B cell (primary cell): ENCODE data around the gene PTPN6. TPM values are rescaled to one million over a fixed set of nuclear protein-coding genes. Genes with fewer than 3 reads are reported as not detected.
A peak's percentile ranks its signal among the peaks of the same experiment; 100 is the strongest.
"Not testable (repeated sequence)": the region's sequence is repeated elsewhere in the genome, so short reads cannot be mapped to it uniquely, and the experiment has no call there.

Experiments used
- ATAC-seq: fragments of 200-7000 bp; cut with Tn5 transposase; one replicate; pipeline ENCODE4 v1.10.0; 2021; ENCODE audit warnings: low read depth, mild to moderate bottlenecking, moderate number of reproducible peaks, moderate library complexity
- CTCF ChIA-PET: fragments of 350-600 bp; sonication (Branson Sonifier 250); formaldehyde crosslinking; loops from one replicate; lab custom pipeline; 2021; ENCODE audit warnings: antibody characterized with exemption, inconsistent platforms; lab: Charles Lee
- POLR2A ChIA-PET: fragments of 350-600 bp; sonication (Branson Sonifier 250); formaldehyde crosslinking; loops from one replicate; lab custom pipeline; 2021; ENCODE audit warnings: antibody characterized with exemption; lab: Charles Lee
- DNase-seq: peaks from one replicate; pipeline ENCODE4 v3.0.0; 2013
- H2AFZ ChIP-seq: 2 replicates; pipeline ENCODE4 v1.6.1; 2012; ENCODE audit warnings: mild to moderate bottlenecking, low read depth, low read length; ENCODE audit not compliant: insufficient read depth, poor library complexity, severe bottlenecking
- H3K27ac ChIP-seq, 2 donors: 1 replicate in 1 of 2; 2 replicates in 1 of 2; pipeline ENCODE4 v1.5.1; 2012 to 2013; ENCODE audit warnings: low read length in 2 of 2, mild to moderate bottlenecking in 2 of 2, moderate library complexity in 1 of 2
- H3K27me3 ChIP-seq, 4 experiments: fragments of 200-600 bp in 1 of 4; sonication (generic) in 1 of 4; replicated peaks in 1 of 4; 1 replicate in 2 of 4; 2 replicates in 2 of 4; pipeline versions ENCODE4 v1.6.1 to v1.7.0; 2013 to 2016; ENCODE audit warnings: low read length in 3 of 4, mild to moderate bottlenecking in 2 of 4, mixed read lengths in 1 of 4, moderate library complexity in 1 of 4; ENCODE audit not compliant: insufficient read depth in 4 of 4, control insufficient read depth in 3 of 4; ENCODE audit errors: control extremely low read depth in 1 of 4
- H3K36me3 ChIP-seq, 2 experiments: replicated peaks in 1 of 2; 1 replicate in 1 of 2; 2 replicates in 1 of 2; pipeline versions ENCODE4 v1.6.1 to v1.7.1; 2013; ENCODE audit warnings: low read length in 1 of 2; ENCODE audit not compliant: insufficient read depth in 2 of 2, control insufficient read depth in 1 of 2; ENCODE audit errors: control extremely low read depth in 1 of 2, extremely low read depth in 1 of 2
- H3K4me1 ChIP-seq, 2 donors: fragments of 200-600 bp in 1 of 2; sonication (generic) in 1 of 2; 1 replicate in 1 of 2; 2 replicates in 1 of 2; pipeline versions ENCODE4 v1.5.1 to v1.6.1; 2013 to 2017; ENCODE audit warnings: low read length in 2 of 2; ENCODE audit not compliant: control insufficient read depth in 2 of 2, insufficient read depth in 2 of 2
- H3K4me2 ChIP-seq: replicated peaks from 2 replicates; pipeline ENCODE3; 2012; ENCODE audit warnings: mild to moderate bottlenecking, low read depth, low read length; ENCODE audit not compliant: poor library complexity, severe bottlenecking
- H3K4me3 ChIP-seq, 5 experiments: fragments of 200-600 bp in 1 of 5; sonication (generic) in 1 of 5; 1 replicate in 3 of 5; 2 replicates in 2 of 5; pipeline versions ENCODE4 v1.5.1 to v1.7.0; 2011 to 2016; ENCODE audit warnings: low read length in 4 of 5, mild to moderate bottlenecking in 4 of 5, low read depth in 2 of 5, control low read depth in 1 of 5, moderate library complexity in 1 of 5; ENCODE audit not compliant: insufficient read depth in 1 of 5; ENCODE audit errors: control extremely low read depth in 1 of 5, extremely low read depth in 1 of 5
- H3K79me2 ChIP-seq: fragments of 200-600 bp; sonication (generic); one replicate; pipeline ENCODE4 v1.6.0; 2016; ENCODE audit warnings: low read length; ENCODE audit not compliant: control insufficient read depth, insufficient read depth
- H3K9ac ChIP-seq: fragments of 200-600 bp; sonication (generic); 2 replicates; pipeline ENCODE4 v1.6.1; 2017; ENCODE audit warnings: mild to moderate bottlenecking, low read length, moderate library complexity
- H3K9me3 ChIP-seq, 3 donors: one replicate each; pipeline versions ENCODE4 v1.6.1 to v1.7.1; 2013; ENCODE audit warnings: low read length in 2 of 3; ENCODE audit not compliant: control insufficient read depth in 2 of 3, insufficient read depth in 1 of 3; ENCODE audit errors: control extremely low read depth in 1 of 3
- H4K20me1 ChIP-seq: 2 replicates; pipeline ENCODE4 v1.6.0; 2012; ENCODE audit warnings: mild to moderate bottlenecking, low read length; ENCODE audit not compliant: insufficient read depth, control insufficient read depth, poor library complexity, severe bottlenecking
- H3K27ac Mint-ChIP-seq: one replicate; pipeline ENCODE4 v1.8.0; 2021; ENCODE audit warnings: mixed read lengths
- H3K27me3 Mint-ChIP-seq: one replicate; pipeline ENCODE4 v1.8.0; 2021; ENCODE audit warnings: mixed read lengths
- H3K4me1 Mint-ChIP-seq: one replicate; pipeline ENCODE4 v1.8.0; 2021; ENCODE audit warnings: mixed read lengths
- H3K4me3 Mint-ChIP-seq: one replicate; pipeline ENCODE4 v1.8.0; 2021; ENCODE audit warnings: mixed read lengths
- H3K9me3 Mint-ChIP-seq: one replicate; pipeline ENCODE4 v1.8.0; 2022; ENCODE audit warnings: mixed read lengths; ENCODE audit not compliant: insufficient read depth
- EZH2 ChIP-seq: IDR thresholded peaks from 2 replicates; pipeline ENCODE4 v1.6.1; 2012; ENCODE audit warnings: borderline replicate concordance, low read depth, mild to moderate bottlenecking, moderate library complexity, low read length; ENCODE audit not compliant: insufficient read depth, poor library complexity, severe bottlenecking
- WGBS: methylation state at CpG from one replicate; pipeline ENCODE4 v1.1.5; 2013; ENCODE audit warnings: missing lambda C conversion rate; ENCODE audit not compliant: insufficient coverage; 5-methylcytosine and 5-hydroxymethylcytosine counted together
- intact Hi-C: fragments of 100-400 bp; cut with micrococcal nuclease; formaldehyde crosslinking; loops from one replicate; pipeline ENCODE4 v1.10.0; 2022
- polyA plus RNA-seq: library from polyadenylated mRNA; depleted of rRNA; stranded (reverse); fragments of >200 nt; gene quantifications from 2 replicates; pipeline ENCODE4 v1.2.3, GENCODE V29; 2012
- total RNA-seq, 2 donors: library from RNA; stranded (reverse); fragments of 120-200 nt in 1 of 2; gene quantifications; 1 replicate in 1 of 2; 2 replicates in 1 of 2; pipeline versions ENCODE4 v1.2.3 to v1.2.4, GENCODE V29; 2013 to 2022
- TF ChIP-seq, protein P1 (sequence below): fragments of 200-600 bp; IDR thresholded peaks from one replicate; pipeline ENCODE4 v1.8.0; 2022; ENCODE audit warnings: antibody characterized with exemption, mild to moderate bottlenecking

Gene PTPN6
- total and polyA plus RNA-seq, 2 donors (not counting 1 experiment from before 2014, with no cell fraction given) = 312 to 874 TPM

DNA sequence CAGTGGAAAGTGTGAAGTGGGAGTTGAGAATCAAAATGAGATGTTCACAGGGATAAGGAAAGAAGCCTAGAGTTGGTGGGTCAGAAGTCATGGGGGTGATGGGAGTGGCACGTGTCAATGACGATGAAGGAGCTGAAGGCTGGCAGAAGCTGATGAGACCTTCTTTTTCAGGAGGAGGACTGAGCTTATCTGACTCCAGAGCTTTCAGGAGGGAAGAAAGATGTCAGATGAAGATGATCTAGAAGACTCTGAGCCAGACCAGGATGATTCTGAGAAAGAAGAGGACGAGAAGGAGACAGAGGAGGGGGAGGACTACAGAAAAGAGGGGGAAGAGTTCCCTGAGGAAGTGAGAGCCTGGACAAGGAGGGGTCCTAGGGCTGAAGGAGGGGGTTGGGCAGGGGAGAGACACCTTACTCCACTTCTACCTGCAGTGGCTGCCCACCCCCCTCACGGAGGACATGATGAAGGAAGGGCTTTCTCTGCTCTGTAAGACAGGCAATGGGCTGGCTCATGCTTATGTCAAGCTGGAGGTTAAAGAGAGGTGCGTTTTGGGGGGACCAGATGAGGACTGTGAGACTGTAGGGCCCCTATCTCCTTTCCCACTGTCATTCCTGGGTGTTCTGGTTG lies 45.6 kb upstream of the PTPN6 start:
- CTCF ChIA-PET = interaction anchor here (0.9 to 6.9 kb wide), 3 partner anchors 14 to 32 kb away, joined by 3 to 33 read pairs (median 4); partner anchors contain the start of gene SPSB2
- POLR2A ChIA-PET = interaction anchor here (1.0 to 1.8 kb wide), 6 partner anchors 9 to 54 kb away, joined by 3 to 8 read pairs (median 6); partner anchors contain the start of genes CDCA3, ENO2, SPSB2 and USP5
- H3K4me1 Mint-ChIP-seq = peaks cover 2% of the 10 kb centered on the region
- H3K27ac Mint-ChIP-seq = no peak overlapping the region
- no peaks in the 10 kb centered on the region for H3K9me3 ChIP-seq
- H4K20me1 ChIP-seq = no peaks in the 10 kb centered on the region
- 94% methylated on average over 2 of the region's 5 CpGs for WGBS
- H3K4me2 ChIP-seq = peak overlapping the region; percentile 92
- peaks cover 14 to 18% of the 10 kb centered on the region in 2 donors for H3K4me1 ChIP-seq
- H3K4me3 ChIP-seq = peak overlapping the region in 4 of 5 experiments; percentile 59 to 86 (median 76)
- H2AFZ ChIP-seq = peak overlapping the region; percentile 89
- H3K9me3 Mint-ChIP-seq = no peaks in the 10 kb centered on the region
- no peaks in the 10 kb centered on the region for H3K27me3 ChIP-seq
- H3K79me2 ChIP-seq = no peaks in the 10 kb centered on the region
- no peak overlapping the region for H3K4me3 Mint-ChIP-seq
- H3K27ac ChIP-seq = peak overlapping the region; percentile 82 to 94
- peak overlapping the region; percentile 92 for H3K9ac ChIP-seq
- no peaks in the 10 kb centered on the region for H3K27me3 Mint-ChIP-seq
- intact Hi-C loops = no loop called here
- peaks cover 0 to 6% of the 10 kb centered on the region in 2 experiments for H3K36me3 ChIP-seq
- no peak for TF ChIP-seq EZH2
- TF ChIP-seq, protein P1, sequence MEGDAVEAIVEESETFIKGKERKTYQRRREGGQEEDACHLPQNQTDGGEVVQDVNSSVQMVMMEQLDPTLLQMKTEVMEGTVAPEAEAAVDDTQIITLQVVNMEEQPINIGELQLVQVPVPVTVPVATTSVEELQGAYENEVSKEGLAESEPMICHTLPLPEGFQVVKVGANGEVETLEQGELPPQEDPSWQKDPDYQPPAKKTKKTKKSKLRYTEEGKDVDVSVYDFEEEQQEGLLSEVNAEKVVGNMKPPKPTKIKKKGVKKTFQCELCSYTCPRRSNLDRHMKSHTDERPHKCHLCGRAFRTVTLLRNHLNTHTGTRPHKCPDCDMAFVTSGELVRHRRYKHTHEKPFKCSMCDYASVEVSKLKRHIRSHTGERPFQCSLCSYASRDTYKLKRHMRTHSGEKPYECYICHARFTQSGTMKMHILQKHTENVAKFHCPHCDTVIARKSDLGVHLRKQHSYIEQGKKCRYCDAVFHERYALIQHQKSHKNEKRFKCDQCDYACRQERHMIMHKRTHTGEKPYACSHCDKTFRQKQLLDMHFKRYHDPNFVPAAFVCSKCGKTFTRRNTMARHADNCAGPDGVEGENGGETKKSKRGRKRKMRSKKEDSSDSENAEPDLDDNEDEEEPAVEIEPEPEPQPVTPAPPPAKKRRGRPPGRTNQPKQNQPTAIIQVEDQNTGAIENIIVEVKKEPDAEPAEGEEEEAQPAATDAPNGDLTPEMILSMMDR = no peak
- no peak for ATAC-seq
- no peak for DNase-seq

DNA sequence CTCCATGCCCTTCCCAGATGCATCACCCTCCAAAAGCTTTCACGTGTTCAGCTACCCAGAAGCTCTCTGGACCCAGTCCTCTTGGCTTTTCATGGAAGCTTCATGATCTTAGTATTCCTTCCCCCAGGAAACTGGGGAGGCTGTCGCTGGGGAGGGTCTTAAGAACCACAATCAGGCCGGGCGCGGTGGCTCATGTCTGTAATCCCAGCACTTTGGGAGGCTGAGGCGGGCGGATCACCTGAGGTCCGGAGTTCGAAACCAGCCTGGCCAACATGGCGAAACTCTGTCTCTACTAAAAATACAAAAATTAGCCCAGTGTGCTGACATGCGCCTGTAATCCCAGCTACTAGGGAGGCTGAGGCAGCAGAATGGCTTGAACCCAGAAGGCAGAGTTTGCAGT lies 43.0 kb upstream of the PTPN6 start:
- H3K27me3 ChIP-seq, H3K27me3 Mint-ChIP-seq, H3K79me2 ChIP-seq, H3K27ac ChIP-seq, H3K36me3 ChIP-seq, H3K4me2 ChIP-seq, H3K4me3 ChIP-seq, H2AFZ ChIP-seq, H3K4me1 Mint-ChIP-seq, DNase-seq, H3K9ac ChIP-seq, H3K4me3 Mint-ChIP-seq, H3K9me3 Mint-ChIP-seq, H4K20me1 ChIP-seq, H3K9me3 ChIP-seq, intact Hi-C loops, ATAC-seq, H3K27ac Mint-ChIP-seq: not testable (repeated sequence)
- ChIA-PET POLR2A (interaction anchor here (0.7 to 2.0 kb wide), 2 partner anchors 17 to 290 kb away, joined by 4 read pairs; no protein-coding TSS in a partner anchor), CTCF (interaction anchor here (0.9 to 6.9 kb wide), 7 partner anchors 9 to 35 kb away, joined by 3 to 33 read pairs (median 4); partner anchors contain the start of gene SPSB2)
- H3K4me1 ChIP-seq = peaks cover 14 to 18% of the 10 kb centered on the region in 2 donors
- WGBS = 100% methylated on average over 9 of the region's 11 CpGs
